ENCODE data around the gene SDR39U1.

The SDR39U1 gene

GRCh38 chr14:24441904-24442239 is 704 bp downstream of the SDR39U1 start:
- DNase-seq (ENCODE audit: low read depth): no peak

- DNase-seq (ENCODE audit: low read depth): no peak
Observed at GRCh38 chr14:24441485-24441884, 1.1 kb downstream of the SDR39U1 start.

- no peak for DNase-seq (ENCODE audit: low read depth)
Observed at GRCh38 chr14:24440606-24441399, 1.8 kb downstream of the SDR39U1 start.

GRCh38 chr14:24439830-24440605 is 2.6 kb downstream of the SDR39U1 start:
- no peak for DNase-seq (ENCODE audit: low read depth)

GRCh38 chr14:24439257-24439656 is 3.3 kb downstream of the SDR39U1 start:
- DNase-seq (ENCODE audit: low read depth): no peak

GRCh38 chr14:24438223-24439097 is 4.1 kb downstream of the SDR39U1 start:
- no peak for DNase-seq (ENCODE audit: low read depth)

- DNase-seq (ENCODE audit: low read depth): no peak
Observed at GRCh38 chr14:24437736-24438067, 4.9 kb downstream of the SDR39U1 start.

- DNase-seq (ENCODE audit: low read depth): no peak
Observed at GRCh38 chr14:24437020-24437735, 5.4 kb downstream of the SDR39U1 start.

GRCh38 chr14:24436355-24437019 is 6.1 kb downstream of the SDR39U1 start:
- DNase-seq (ENCODE audit: low read depth): no peak

- no peak for DNase-seq (ENCODE audit: low read depth)
Observed at GRCh38 chr14:24435998-24436354, 6.6 kb downstream of the SDR39U1 start.

GRCh38 chr14:24435192-24435810 is 7.3 kb downstream of the SDR39U1 start:
- DNase-seq (ENCODE audit: low read depth): no peak

- no peak for DNase-seq (ENCODE audit: low read depth)
Observed at GRCh38 chr14:24434676-24435075, 7.9 kb downstream of the SDR39U1 start.

- no peak for DNase-seq (ENCODE audit: low read depth)
Observed at GRCh38 chr14:24434036-24434435, 8.5 kb downstream of the SDR39U1 start.

GRCh38 chr14:24432259-24433131 is 10.1 kb downstream of the SDR39U1 start:
- DNase-seq (ENCODE audit: low read depth): no peak

GRCh38 chr14:24431569-24432258 is 10.9 kb downstream of the SDR39U1 start:
- DNase-seq (ENCODE audit: low read depth): peak; percentile 72

GRCh38 chr14:24430682-24431568 is 11.7 kb downstream of the SDR39U1 start:
- DNase-seq (ENCODE audit: low read depth): peak; percentile 38

GRCh38 chr14:24430143-24430681 is 12.4 kb downstream of the SDR39U1 start:
- DNase-seq (ENCODE audit: low read depth): no peak
